Measurements from ENCODE around the gene OTOG.

DNA sequence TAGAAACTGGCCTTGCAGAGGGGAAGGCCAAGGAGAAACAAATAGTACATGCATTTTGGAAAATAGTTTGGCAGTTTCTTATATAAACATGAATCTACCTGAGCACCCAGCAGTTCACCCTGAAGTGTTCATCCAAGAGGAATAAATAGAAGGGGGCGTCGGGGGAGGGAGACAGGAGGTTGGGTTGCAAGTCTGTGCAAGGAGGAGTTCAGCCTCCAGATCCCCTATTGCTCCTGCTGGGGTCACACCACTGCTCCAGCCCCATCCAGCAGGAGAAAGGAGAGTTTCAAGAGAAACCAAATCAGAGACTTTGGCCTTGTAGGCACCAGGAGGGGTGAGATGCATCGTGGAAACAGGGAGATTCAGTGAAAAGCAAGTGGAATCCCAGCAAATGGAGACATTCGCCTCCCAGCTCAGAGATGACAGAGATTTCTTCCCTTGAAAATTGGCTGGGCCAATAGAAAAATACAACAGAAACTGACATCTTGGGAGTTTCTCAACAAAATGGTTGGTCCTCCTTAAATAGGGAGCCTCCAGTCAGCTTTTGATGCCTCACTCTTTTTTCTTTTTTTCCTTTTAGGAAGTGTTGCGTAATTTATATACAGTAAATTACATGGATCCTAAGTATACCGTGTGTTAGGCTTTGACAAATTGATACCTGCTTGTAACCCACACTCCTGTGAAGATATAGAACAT lies 34.1 kb downstream of the OTOG start:
- TF ChIP-seq CTCF (tag by site-specific recombination; IDR thresholded peaks at IDR 0.05) (no peak), ZNF341 (tag by site-specific recombination; IDR thresholded peaks at IDR 0.05; ENCODE audit: low read depth) (no peak), ZFP37 (tag by site-specific recombination; IDR thresholded peaks at IDR 0.05) (no peak), ZNF510 (tag by site-specific recombination; IDR thresholded peaks at IDR 0.05; ENCODE audit: insufficient replicate concordance) (no peak), YY1 (tag by site-specific recombination; IDR thresholded peaks at IDR 0.05) (no peak), ZNF335 (tag by site-specific recombination; conservative IDR thresholded peaks at IDR 0.05) (no peak), ZNF514 (tag by site-specific recombination; IDR thresholded peaks at IDR 0.05) (no peak), TCF7L2 (IDR thresholded peaks at IDR 0.05; ENCODE audit: borderline replicate concordance, low read depth, low read length) (no peak), ZNF404 (tag by site-specific recombination; IDR thresholded peaks at IDR 0.05) (no peak)
- TF ChIP-seq, protein P1, sequence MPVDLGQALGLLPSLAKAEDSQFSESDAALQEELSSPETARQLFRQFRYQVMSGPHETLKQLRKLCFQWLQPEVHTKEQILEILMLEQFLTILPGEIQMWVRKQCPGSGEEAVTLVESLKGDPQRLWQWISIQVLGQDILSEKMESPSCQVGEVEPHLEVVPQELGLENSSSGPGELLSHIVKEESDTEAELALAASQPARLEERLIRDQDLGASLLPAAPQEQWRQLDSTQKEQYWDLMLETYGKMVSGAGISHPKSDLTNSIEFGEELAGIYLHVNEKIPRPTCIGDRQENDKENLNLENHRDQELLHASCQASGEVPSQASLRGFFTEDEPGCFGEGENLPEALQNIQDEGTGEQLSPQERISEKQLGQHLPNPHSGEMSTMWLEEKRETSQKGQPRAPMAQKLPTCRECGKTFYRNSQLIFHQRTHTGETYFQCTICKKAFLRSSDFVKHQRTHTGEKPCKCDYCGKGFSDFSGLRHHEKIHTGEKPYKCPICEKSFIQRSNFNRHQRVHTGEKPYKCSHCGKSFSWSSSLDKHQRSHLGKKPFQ (tag by site-specific recombination; IDR thresholded peaks at IDR 0.05) = no peak
- TF ChIP-seq, protein P2, sequence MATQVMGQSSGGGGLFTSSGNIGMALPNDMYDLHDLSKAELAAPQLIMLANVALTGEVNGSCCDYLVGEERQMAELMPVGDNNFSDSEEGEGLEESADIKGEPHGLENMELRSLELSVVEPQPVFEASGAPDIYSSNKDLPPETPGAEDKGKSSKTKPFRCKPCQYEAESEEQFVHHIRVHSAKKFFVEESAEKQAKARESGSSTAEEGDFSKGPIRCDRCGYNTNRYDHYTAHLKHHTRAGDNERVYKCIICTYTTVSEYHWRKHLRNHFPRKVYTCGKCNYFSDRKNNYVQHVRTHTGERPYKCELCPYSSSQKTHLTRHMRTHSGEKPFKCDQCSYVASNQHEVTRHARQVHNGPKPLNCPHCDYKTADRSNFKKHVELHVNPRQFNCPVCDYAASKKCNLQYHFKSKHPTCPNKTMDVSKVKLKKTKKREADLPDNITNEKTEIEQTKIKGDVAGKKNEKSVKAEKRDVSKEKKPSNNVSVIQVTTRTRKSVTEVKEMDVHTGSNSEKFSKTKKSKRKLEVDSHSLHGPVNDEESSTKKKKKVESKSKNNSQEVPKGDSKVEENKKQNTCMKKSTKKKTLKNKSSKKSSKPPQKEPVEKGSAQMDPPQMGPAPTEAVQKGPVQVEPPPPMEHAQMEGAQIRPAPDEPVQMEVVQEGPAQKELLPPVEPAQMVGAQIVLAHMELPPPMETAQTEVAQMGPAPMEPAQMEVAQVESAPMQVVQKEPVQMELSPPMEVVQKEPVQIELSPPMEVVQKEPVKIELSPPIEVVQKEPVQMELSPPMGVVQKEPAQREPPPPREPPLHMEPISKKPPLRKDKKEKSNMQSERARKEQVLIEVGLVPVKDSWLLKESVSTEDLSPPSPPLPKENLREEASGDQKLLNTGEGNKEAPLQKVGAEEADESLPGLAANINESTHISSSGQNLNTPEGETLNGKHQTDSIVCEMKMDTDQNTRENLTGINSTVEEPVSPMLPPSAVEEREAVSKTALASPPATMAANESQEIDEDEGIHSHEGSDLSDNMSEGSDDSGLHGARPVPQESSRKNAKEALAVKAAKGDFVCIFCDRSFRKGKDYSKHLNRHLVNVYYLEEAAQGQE (tag by site-specific recombination; IDR thresholded peaks at IDR 0.05) = no peak

All from HEK293 (cell line).